Fibroblast of villous mesenchyme (primary cell): ENCODE measurements around the gene ZNF652. TPM values are rescaled to one million over a fixed set of nuclear protein-coding genes. Genes with fewer than 3 reads are reported as not detected.

ENCODE experiments used
- DNase-seq: peaks from one replicate; pipeline ENCODE4 v3.0.0-alpha.2; 2010; ENCODE audit warnings: low read depth
- H3K4me3 ChIP-seq: 2 replicates; pipeline ENCODE4 v1.5.1; 2011; ENCODE audit warnings: low read depth, mild to moderate bottlenecking, low read length
- total RNA-seq: library from RNA; depleted of rRNA; stranded (reverse); fragments of >200 nt; gene quantifications from 2 replicates; pipeline ENCODE4 v1.2.3, GENCODE V29; 2012
- TF ChIP-seq, protein P1 (sequence below): IDR thresholded peaks from 2 replicates; pipeline ENCODE4 v1.5.1; 2012; ENCODE audit warnings: low read depth, mild to moderate bottlenecking, low read length; ENCODE audit not compliant: insufficient read depth

The ZNF652 gene
- total RNA-seq, 1 donor, result 24.6 TPM

DNA sequence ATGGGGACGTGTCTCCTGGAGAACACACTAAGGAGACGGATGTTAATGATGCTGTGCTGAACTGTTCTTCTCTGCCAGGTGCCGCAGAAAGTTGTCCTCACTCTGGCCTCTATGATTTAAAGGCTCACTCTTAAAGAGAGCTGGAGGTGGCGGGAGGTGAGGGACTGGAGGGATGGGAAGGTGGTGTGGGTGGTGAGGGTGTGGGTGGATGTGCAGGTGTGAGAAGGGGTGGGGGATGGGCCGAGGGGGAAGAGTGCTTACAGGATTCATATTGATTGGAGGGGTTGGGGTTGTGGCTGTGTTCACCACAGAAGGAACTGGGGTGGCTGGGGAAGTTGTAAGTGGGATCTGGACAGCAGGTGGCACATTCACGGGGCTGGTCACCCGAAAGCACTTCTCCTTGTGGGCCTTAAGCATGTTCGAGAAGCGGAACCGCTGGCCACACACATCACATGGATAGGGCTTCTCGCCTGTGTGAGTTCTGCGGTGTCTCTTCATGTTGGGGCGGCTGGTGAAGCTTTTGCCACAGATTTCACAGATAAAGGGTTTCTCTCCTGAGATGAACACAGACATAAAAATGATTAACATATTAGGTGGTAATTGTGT, 63.6 kb downstream of the ZNF652 start:
- no peak for DNase-seq
- TF ChIP-seq, protein P1, sequence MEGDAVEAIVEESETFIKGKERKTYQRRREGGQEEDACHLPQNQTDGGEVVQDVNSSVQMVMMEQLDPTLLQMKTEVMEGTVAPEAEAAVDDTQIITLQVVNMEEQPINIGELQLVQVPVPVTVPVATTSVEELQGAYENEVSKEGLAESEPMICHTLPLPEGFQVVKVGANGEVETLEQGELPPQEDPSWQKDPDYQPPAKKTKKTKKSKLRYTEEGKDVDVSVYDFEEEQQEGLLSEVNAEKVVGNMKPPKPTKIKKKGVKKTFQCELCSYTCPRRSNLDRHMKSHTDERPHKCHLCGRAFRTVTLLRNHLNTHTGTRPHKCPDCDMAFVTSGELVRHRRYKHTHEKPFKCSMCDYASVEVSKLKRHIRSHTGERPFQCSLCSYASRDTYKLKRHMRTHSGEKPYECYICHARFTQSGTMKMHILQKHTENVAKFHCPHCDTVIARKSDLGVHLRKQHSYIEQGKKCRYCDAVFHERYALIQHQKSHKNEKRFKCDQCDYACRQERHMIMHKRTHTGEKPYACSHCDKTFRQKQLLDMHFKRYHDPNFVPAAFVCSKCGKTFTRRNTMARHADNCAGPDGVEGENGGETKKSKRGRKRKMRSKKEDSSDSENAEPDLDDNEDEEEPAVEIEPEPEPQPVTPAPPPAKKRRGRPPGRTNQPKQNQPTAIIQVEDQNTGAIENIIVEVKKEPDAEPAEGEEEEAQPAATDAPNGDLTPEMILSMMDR, result no peak
- no peak overlapping the region for H3K4me3 ChIP-seq

DNA sequence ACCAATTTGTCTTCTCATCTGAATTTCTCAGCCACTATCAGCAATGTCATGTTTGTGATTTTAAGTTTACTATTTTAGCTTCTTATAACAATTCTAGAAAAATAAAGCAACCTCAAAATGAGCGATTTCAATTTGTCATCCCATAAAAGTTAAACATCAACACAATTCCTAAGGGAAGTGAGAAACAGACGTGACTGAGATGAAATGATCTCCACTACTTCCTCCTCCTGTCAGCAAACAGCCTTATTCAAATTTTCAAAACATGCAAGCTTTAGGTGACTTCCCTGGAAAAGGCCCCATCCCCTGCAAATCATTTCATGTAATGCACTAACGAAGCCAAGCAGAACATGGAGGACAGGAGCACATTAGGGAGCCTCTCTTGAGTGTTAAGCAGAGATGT, 64.9 kb downstream of the ZNF652 start:
- TF ChIP-seq, protein P1, result no peak
- DNase-seq, result no peak

DNA sequence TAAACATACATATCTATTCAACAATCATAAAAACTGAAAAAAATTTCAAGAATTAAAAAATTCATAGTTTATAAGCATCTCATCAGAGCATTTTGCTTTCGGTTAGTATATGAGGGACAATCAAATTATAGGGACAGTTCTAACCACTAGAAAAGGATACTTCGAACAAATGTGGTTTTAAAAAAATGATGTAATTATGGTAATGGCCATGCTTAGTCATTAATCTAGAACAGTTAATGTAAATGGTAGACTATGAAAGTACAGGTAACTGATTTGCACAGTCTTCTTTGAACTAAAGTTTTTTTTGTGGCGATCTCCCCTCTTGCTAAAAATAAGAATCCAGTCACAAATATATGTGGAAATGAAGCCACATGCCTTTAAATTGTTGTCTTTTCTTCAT, 67.9 kb downstream of the ZNF652 start:
- TF ChIP-seq, protein P1, result no peak
- no peak for DNase-seq

More for the DNA sequence above, 64.9 kb downstream of the ZNF652 start:
- no peak overlapping the region for H3K4me3 ChIP-seq

DNA sequence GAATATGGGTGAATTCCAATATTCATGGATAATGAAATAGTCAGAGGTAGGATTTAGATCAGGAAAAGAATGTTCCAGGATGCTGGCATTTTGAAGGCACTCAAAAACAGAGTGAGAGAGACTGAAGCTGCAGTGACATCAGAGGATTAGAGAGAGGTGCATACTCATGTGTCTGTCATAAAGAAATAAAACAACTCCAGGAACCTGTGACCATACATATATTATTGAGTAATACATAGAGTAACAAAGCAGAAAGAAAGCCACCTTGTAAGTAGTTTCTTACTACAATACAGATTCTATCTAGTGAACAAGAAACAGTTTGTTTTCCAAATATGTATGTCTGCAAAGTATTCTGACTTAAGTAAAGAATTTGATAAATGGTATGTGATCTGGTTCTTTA, 69.1 kb downstream of the ZNF652 start:
- H3K4me3 ChIP-seq, result no peak overlapping the region
- TF ChIP-seq, protein P1, result no peak
- no peak for DNase-seq

More for the DNA sequence above, 67.9 kb downstream of the ZNF652 start:
- H3K4me3 ChIP-seq, result no peak overlapping the region

DNA sequence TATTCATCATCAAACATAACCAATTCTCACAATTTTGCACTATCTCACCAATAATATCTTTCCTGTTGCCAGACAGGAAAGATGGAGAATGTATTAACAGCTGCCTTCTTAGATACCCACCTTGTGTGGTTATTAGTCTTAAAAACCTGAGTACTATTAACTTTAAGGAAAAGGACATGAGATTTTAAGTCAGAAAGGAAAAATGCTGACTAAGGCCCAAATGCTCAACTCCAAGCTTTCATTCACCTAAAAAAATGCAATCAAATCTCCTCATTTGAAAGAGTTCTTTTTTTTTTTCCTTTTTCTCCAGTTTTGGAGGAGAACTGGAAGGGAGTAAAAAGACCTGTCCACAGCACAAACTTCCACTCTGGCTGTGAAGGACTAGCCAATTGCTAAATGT, 70.1 kb downstream of the ZNF652 start:
- TF ChIP-seq, protein P1, result no peak
- no peak for DNase-seq
- H3K4me3 ChIP-seq, result no peak overlapping the region

DNA sequence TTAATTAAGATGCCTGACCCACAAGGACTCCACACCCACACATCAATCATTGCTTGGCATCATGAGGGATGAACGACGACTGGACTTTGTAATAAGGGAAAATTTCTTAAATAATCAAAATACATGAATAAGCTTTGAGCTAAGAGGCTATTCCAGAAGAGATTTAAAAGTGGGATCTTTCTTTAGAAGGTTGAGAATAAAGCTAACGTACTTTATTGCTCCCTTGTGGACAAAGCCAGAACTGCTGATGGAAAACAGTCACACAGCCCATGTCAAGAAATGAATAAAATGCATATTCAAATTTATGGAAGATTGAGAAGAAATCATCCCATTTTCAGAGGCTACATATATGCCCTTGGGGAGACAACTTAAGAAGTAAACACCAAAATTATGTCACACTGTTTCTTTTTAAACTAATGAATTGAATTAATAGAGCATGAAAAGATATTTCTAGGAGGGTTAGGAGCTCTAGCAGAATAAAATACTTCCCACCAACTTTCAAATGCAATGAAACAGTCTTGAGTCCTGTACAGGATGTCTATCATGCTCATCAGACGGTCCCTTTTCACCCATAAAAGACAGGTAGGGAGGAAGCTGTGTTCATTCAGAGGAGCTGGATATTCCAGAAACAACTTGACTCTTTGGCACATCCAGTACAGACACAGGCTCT, 71.2 kb downstream of the ZNF652 start:
- DNase-seq, result peak; percentile 32
- no peak overlapping the region for H3K4me3 ChIP-seq
- TF ChIP-seq, protein P1, result peak; percentile 78
